HG03469 (cell line): ENCODE measurements around the gene CHURC1.

Experiments
- ATAC-seq: cut with Tn5 transposase; IDR thresholded peaks from one replicate; pipeline ENCODE4 v1.9.1; 2021; ENCODE audit warnings: mild to moderate bottlenecking, moderate library complexity, moderate number of reproducible peaks; ENCODE audit not compliant: unreplicated experiment

The CHURC1 gene

DNA sequence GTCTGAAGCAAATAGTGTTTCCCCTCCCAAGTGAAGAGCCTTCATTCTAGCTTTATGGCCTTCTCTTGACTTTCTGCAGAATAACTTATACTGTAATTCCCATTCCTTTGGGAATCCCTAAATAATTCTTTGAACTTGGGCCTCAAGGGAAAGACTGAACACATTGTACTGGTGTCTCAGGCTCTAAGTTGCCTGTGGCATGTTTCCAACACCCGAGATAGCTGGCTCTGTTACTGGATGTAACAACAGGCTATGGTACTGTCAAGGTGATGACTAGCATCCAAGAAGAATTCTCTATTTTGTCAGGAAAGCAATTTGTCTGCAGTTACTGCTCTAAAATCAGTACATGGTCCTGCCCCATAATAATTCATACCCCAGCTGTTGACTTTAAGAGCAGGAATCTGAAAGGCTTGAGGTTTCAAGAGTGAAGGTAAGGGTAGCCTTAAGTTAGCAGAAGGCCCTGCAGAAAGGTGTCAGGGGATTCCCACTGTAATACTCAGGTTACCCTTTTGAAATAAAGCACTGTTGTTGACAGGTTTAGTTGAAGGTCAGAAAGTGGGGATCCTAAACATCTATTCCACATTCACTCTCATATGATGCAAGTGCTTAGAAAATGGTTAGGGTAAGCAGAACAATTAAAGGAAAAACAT, 23.0 kb downstream of the CHURC1 start:
- no peak for ATAC-seq

DNA sequence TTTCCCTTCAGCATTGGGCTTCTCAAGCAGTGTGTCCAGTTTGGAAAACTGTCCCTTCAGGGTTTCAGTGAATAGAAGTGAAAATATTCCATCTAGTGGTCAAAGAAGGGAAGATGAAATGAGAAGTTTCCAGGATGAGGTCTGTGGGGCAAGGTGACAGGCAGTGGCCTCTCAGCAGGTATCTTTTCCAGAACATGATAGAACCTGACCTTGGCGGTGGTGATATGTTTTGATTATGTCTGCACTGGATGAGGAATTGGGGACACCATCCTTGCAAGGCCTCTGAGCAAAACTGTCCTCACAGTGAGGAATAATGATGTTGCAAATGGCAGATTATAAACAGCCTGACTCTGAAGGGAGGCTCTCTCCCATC, 23.6 kb downstream of the CHURC1 start:
- ATAC-seq = no peak

DNA sequence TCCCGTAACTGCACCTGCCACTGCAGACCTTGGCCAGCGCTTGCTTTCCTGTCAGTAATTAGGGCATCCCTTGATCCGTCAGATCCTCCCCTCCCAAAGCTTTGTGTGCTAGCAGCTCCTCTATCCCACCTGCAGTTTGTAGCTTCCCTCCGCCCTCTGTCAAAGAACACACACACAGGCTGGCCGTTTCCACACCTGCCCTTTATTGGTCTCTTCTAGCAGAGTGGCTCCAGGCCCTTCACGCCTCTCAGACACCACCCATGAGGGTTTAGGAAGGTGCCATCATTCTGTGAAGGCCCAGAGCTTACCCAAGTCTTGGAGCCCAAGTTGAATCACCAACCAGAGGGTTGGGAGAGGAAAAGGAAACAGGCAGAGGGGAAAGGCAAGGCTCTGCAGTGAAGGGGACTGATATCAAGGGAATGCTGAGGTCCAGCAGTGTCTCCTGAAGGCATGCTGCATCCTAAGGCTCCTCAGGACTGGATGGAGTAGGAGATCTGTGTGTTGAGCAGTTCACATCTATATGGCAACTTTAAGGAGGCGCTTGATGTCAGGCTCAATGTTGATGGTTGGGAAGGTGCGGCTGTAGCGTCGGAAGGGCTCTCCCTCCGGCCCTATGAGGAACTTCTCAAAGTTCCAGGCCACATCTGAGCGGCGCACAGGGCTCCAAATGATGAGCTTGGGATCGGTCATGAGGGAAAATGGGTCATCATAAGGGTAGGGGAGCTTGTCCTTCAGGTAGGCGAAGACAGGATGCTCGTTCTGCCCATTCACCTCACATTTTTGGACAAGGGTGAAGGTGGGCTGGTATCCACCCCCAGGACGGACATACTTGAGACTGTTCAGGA, 24.9 kb downstream of the CHURC1 start:
- no peak for ATAC-seq

DNA sequence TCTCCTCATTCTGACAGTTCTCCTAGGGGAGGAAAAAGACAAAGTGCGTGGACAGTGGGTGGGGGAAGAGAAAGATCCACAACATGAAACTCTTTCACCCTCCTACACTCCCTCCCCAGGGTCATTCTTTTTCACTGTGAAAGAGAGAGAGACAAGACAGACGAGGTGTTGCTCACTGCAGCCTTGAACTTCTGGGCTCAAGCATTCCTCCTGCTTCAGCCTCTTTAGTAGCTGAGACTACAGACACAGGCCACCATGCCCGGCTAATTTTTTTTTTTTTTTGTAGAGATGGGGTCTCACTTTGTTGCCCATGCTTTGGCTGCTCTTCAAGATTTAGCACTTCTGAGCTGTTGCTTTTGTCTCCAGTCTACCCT, 25.5 kb downstream of the CHURC1 start:
- ATAC-seq = no peak

DNA sequence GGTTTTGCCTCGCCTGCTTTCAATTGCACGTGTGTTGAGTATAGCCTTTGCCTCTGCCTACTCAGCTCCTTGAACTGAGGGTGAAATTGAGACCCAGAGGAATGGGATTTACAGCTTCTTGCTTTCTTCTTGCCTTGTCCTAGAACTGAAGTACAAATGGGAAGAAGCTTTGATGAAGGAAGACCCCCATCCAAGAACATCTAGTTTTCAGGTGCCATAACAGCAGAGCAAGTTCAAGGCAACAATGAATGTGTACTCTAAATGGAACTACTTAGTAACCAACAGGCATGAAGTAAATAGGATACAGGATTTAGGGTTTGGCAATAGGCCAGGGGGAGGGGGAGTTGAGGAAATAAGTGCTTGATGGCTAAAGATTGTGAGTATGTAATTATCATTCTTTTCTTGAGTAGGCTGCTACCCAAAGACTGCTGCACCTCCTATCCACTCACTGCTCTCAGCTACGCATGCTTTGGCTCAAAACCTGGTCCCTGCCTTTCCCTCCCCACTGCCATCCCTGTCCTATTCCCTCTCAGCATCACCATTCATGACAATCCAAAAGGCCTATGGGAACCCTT, 26.2 kb downstream of the CHURC1 start:
- ATAC-seq = no peak

DNA sequence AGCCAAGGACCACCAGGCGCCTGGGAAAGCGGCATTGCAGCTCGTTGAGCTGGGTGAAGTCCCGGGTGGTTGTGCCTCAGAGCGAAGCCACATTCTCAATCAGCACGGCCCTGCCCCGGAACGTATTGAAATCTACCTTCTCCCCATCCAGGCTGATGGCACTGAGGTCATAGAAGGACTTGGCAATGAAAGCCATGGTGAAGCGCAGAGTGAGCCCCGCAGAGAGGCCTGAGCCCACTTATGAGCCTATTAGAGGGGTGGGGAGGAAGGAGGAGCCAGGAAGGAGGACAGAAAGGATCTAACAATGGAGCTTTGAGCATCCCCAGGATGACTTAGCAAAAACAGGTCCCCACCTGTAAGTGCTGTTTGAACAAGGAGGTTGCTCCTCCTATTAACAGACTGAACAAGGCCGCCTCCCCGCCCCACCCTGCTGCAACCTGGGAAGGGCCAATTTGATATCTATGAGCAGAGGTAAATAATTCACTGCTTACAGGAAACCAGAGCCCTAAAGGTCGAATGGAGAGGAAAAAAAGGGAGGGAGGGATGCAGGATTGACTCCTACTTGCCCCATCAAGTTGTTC, 28.4 kb downstream of the CHURC1 start, which contains the start of gene GPX2:
Gene GPX2, minus strand, starts transcription at position 215 of the 581 bp plus-strand sequence. Its CDS starts 19 bp downstream, at position 196.
- no peak for ATAC-seq

DNA sequence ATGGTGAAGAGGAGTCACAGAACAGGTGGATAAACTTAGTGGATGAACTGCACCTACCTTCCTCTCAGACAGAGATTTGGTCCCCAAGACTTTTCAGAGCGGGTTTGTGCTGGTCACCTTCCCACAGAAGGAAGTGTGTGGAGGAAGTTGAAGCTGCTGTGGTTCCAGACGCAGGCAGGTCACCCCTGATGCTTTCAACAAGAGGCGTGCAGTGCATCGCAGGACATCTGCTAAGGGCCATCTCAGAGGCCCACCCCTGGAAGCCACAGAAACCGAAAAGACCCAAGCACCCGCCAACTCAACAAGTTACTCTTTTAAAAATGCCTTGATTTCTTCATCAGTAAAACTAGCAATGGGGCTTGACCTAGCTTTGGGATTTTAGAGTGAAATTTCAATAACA, 29.3 kb downstream of the CHURC1 start:
- no peak for ATAC-seq

DNA sequence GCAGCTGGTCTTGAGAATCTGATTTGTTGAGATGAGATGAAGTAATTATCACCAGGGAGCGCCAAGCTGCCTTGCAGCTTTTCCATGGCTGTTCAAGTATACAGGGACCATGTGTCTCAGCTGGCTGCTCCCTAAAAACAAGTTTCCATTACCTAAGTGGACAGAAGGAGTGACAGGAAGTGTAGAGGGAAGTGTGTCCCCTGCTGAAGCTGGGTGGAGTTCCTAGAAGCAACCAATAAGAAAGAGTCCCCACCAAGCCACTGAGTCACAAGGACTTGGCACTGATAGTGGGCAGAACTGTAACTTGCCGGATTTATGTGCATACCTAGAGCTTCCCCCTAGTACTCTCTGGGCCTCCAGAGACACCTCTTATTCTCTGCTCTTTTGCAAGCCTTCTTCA, 29.8 kb downstream of the CHURC1 start:
- no peak for ATAC-seq

DNA sequence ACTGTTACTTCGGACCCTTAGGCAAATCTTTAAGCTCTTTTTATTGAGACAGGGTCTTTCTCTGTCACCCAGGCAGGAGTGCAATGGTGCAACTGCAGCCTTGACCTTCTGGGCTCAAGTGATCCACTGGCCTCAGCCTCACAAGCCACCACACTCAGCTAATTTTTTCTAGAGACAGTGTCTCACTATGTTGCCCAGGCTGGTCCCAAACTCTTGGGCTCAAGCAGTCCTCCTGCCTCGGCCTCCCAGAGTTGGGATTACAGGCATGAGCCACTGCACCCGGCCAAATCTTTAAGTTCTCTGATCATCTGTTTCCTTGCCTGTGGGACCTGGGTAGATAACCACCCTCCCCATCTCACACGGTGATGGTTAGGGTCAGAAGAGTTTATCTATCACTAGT, 30.6 kb downstream of the CHURC1 start:
- ATAC-seq = no peak

DNA sequence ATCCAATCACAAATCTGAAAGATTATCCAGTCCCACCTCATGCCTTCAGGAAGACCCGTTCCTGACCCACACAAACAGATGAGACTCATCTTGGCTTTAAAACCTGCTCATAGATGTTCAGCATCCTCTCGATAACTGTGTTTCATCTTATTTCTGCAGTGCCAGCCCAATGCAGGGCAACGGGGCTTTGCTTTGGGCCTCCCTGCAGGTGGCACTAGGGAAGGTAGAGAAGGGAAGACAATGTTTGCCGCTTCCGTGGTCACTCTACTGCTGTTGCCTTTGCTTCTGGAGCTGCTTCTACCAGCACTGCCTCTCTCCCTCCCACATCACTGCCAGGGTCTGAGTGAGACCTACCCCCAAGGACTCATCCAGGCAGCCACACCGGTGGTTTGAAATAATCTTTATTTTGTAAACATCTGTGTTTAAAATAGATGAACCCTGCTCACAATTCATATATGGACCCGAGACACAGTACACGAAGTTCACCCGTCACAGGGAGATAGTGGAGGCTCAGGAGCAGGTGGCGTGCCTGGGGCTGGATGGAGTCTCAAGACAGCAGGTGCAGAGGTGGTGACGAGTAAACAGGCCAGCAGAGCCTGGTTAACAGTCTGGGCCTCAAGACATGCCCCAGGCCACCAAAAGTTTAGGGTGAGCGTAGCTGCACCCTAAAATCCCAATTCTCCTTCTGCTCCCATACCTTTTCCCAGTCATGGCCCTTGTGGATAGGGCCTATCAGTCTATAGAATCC, 31.4 kb downstream of the CHURC1 start:
- ATAC-seq = no peak

DNA sequence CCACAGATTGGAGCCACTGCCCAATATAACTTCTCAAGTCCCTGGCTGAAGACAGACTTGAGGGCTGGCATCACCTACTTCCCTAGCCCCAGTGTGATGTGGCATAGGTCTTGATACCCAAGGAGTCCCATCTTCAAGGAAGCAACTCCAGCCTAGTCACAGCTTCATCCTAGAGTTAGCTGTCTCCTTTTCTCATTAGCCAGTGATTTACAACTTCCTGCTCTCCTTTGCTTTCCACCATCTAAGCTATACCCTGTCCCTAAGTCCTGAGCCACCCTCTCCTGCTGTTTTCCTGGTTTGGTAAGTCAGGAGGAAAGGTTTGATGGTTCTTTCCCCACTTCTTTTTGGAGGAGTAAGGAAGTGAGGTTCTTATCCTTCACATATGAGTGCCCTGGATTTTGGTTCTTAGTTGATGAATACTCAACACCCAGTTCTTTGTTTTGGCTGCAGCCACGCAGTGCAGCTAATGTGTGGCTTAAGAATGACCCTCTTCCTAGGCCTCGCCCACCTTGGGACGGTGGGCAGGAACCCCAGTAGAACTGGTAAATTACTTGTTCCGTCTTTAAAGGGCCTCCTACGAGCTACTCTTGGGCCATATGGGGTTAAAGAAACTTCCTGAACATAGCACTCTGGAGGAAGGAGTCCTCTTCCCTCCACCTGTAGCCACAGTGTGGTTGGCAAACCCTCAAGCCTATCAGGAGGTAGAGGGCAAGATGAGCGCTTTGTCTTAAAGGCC, 32.2 kb downstream of the CHURC1 start:
- ATAC-seq = no peak

DNA sequence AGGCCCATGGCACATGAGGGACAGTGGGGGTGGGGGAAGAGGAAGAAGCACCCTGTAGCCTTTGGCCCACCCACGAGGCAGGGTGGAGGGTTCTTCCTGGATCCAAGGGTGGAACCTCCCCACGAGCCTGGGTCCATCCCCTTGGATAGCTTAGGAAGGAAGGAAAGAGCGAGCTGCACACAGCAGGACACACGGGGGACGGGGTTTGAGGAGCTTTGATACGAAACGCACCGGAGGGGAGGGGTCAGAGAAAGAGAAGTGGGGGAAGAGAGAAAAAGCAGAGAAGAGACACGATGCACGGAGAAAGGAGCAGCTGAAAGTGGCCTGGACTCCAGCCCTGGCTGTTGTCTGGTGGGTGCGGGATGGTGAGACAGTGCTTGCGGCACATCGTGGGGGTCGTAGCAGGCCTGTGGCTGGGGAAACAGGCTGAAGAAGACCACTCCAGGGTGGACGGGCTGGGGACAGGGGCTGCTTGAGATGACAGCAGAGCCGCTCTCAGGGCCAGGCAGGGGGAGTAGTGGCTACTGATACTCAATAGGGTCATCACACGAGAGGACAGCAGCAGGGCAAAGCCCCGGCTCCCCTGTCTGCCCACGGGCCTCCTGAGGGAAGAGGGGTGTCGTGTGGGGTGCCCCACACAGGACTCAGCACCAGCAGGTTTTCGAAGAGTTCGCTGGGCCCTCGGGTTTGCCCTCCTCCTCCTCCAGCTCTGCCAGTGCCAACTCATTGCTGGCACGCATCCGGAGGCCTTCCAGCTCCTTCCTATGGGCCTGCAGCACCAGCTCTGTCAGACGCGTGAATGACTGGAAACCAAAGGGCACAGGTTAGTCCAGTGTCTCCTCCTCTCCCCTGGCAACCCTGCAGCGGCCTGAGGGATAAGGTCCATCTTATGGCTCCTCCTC, 33.7 kb downstream of the CHURC1 start:
- no peak for ATAC-seq

DNA sequence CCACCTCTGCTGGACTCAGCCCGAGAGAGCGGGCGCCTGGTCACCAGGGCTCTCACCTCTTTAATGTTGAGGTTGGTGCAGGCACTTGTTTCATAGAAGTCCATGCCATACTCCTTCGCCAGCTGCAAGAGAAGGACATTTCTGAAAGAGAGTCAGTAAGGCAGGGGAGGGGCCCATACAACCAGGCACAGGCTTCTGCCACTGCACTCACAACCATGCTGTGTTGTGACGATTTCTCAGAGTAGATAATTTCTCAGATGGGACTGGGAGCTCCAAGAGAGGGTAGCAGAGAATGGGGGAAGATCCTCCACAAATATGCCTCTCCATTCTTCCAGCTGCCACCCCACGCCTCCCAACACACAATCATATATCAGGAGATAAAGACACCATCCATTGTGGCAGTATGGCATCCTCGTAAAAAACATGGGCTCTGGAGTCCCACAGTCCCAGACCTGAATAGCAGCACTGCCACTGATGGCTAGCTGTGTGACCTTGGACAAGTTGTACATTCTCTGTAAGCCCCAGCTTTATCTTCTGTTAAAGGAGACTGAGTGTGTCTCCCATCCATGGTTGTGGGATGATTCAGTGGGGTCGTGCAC, 34.5 kb downstream of the CHURC1 start:
- no peak for ATAC-seq

DNA sequence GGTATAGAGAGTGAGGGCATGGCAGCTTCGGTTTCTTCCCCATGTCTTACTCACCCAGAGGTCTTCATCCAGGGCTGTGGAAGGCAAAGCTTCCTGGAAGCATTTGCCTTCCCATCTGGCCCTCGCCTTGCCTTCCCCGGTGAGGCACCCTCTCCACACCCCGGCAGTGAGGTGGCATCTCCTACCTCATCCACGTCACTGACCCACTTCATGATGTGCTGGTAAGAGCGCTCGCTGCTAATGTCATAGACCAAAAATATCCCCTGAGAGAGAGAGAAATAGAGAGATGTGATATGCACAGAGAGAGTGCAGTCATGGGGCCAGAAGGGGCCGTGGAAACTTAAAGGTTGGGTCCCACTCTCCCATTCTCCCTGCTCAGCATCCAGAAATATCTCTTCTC, 36.6 kb downstream of the CHURC1 start:
- ATAC-seq = no peak

DNA sequence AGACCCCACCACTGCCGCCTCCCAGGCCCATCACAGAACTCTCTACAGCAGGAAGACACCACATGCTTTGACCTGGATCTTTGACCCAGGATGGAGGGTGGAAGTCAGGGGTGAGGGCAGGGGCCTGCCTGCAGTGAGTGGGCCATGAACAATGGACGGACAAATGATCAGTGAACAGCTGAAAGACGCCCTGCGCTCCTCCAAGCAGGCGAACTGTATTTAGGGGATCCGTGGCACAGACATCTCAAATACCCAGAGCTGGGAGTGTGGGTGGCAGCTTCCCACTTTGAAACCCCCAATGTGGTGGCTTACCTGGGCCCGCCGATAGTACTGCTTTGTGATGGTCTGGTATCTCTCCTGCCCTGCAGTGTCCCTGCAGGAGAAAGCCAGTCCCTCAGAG, 37.0 kb downstream of the CHURC1 start:
- no peak for ATAC-seq

DNA sequence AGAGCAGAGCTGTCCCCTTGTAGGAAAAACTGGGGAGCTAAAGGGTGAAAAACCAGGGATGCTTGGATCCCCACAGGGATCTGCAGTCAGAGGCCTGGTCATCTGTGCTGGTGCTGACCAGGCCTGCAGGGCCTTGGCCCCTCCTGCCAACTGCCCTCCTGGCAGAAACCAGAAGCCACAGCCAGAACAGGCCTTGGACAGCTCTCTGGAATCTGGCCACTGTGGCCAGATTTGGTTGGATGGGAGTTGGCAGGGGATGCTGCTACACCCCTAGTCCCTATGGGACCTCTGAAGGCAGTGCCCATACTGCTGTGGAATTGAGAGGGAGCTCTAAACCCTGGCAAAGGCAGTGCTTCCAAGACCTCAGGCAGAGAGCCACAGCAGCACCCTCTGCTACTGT, 37.5 kb downstream of the CHURC1 start:
- ATAC-seq = no peak

DNA sequence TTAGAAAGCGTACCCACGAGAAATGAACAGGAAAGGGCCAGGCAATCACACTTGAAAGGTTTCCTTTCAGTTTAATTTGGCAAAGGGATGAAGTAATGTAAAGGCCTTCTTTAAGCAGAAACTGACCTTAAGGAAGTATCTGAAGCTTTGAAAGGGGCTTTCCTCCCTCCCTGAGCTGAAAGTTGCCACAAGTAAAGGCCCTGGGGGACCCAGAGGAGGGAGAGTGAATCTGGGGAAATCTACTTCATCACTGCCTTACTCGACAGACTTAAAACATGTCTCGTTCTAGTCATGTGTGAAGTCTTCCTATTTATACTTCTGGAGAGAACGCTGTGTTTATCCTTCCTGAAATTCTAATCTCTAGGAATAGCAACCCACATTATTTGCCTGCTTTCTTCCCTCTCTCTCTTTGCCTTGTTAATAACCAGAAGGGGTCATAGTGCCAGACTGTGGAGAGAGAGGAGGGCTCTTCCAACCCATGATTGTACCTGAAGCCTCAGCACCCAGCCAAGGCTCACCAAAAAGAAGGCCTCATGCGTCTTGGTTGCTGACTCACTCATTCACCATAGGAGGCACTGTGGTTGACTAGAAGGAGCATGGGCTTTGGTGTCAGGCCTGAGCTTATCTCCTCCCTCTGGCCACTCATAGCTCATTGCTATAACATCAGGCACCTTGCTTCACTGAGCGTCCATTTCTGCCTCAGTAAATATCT, 38.5 kb downstream of the CHURC1 start:
- no peak for ATAC-seq

DNA sequence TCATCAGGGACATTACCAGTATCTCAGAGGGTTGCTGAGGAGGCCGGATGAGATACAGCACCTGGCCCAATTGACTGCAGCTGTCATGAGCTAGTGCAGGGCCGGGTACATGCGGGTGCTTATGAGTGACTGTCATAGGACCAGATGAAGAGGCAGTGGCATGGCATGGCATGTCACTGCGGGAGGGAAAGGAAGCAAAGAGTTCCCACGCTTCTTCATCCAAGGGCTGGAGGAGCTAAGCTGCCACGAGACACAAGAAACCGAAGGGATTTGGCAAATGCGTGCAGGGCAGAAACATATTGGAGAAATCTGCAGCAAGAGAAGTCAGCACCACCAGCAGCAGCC, 39.0 kb downstream of the CHURC1 start:
- no peak for ATAC-seq
